Colonic mucosa (tissue), 4 donors: Measurements from ENCODE around the gene SFSWAP. TPM values are rescaled to one million over a fixed set of nuclear protein-coding genes. Genes with fewer than 3 reads are reported as not detected.

ENCODE experiments used
- DNase-seq: peaks from one replicate; pipeline ENCODE4 v3.0.0-alpha.2; 2020
- H3K27ac ChIP-seq: fragments of 200-600 bp; one replicate; pipeline ENCODE4 v1.8.0; 2021
- H3K27me3 ChIP-seq: fragments of 200-600 bp; one replicate; pipeline ENCODE4 v1.8.0; 2021
- H3K36me3 ChIP-seq: fragments of 200-600 bp; one replicate; pipeline ENCODE4 v1.8.0; 2021
- H3K4me1 ChIP-seq: fragments of 200-600 bp; one replicate; pipeline ENCODE4 v1.8.0; 2021; ENCODE audit warnings: mild to moderate bottlenecking
- H3K4me3 ChIP-seq: fragments of 200-600 bp; one replicate; pipeline ENCODE4 v1.8.0; 2021
- H3K9ac ChIP-seq, 2 donors: one replicate each; pipeline ENCODE4 v1.7.0; 2013; ENCODE audit warnings: control low read depth in 2 of 2, low read depth in 2 of 2, low read length in 2 of 2
- H3K9me3 ChIP-seq: fragments of 200-600 bp; one replicate; pipeline ENCODE4 v1.8.0; 2021
- intact Hi-C: fragments of 100-400 bp; cut with DNase I; formaldehyde crosslinking; loops from one replicate; pipeline ENCODE4 v1.14.1; 2022
- total RNA-seq, 2 donors: library from RNA; stranded (reverse); fragmentation: NEBNext Ultra II Directional in 1 of 2; extraction: Animal tissue kit (Norgen Biotek cat#: 25700) in 1 of 2; gene quantifications; one replicate each; pipeline ENCODE4 v1.2.1, GENCODE V29; 2021
- TF ChIP-seq, protein P1 (sequence below): fragments of 200-600 bp; IDR thresholded peaks from one replicate; pipeline ENCODE4 v1.8.0; 2022; ENCODE audit warnings: antibody characterized with exemption, mild to moderate bottlenecking
- donor health status: healthy.
- donor health status: DM: no; HTN: no; CAD: no.
- donor health status: DM: no; HTN: no; CAD: no.

Gene SFSWAP
- total RNA-seq, 2 donors from 2014 or later = 28.2 to 35.6 TPM

DNA sequence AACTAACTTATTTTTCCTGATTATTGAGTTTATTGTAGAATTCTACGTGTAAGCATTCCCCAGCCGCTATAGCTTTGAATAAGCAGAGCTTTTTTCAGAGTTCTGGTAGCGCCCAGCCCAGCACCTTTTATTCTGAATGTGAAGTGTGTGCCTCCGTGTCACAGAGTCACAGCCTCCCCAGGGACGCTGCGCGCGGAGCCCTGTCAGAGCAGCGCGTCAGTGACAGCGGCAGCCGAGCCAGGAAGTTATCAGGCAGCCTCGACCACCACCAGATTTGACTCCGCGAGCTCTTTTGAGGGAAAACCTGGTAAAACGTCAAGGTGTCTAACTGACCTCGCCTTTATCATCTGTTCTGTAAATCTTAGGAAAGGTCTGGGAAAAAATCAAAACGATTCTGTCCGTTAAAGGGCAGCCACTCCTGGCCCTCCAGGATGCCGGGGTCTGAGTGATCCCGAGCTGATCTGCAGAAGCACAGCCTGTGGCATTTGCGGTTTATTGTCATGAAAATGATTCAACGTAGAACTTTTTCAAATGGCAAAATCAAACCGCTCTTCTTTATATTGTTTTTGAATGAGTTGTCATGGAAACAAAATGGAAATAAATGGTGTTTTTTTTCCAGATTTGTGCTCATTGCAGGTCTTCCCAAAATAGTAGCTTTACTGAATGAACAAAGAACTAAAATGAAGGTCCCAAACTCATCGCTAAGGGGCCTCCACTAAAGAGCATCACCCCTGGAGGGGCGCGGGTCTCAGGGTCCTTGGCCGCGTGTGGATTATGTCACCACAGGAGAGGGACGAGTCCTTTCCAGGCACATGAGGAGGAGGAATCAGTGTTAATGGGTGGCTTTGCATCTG is 74.2 kb downstream of the SFSWAP start:
- TF ChIP-seq, protein P1, sequence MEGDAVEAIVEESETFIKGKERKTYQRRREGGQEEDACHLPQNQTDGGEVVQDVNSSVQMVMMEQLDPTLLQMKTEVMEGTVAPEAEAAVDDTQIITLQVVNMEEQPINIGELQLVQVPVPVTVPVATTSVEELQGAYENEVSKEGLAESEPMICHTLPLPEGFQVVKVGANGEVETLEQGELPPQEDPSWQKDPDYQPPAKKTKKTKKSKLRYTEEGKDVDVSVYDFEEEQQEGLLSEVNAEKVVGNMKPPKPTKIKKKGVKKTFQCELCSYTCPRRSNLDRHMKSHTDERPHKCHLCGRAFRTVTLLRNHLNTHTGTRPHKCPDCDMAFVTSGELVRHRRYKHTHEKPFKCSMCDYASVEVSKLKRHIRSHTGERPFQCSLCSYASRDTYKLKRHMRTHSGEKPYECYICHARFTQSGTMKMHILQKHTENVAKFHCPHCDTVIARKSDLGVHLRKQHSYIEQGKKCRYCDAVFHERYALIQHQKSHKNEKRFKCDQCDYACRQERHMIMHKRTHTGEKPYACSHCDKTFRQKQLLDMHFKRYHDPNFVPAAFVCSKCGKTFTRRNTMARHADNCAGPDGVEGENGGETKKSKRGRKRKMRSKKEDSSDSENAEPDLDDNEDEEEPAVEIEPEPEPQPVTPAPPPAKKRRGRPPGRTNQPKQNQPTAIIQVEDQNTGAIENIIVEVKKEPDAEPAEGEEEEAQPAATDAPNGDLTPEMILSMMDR = no peak
- DNase-seq = no peak
- intact Hi-C loops = no loop called here
- Histone ChIP-seq H3K9me3 (no peaks in the 10 kb centered on the region), H3K27ac (no peak overlapping the region), H3K4me1 (no peaks in the 10 kb centered on the region), H3K9ac (no peak overlapping the region), H3K36me3 (peaks cover 21% of the 10 kb centered on the region), H3K27me3 (no peaks in the 10 kb centered on the region), H3K4me3 (no peak overlapping the region)

- Histone ChIP-seq H3K9me3 (no peaks in the 10 kb centered on the region), H3K36me3 (peaks cover 21% of the 10 kb centered on the region), H3K4me1 (no peaks in the 10 kb centered on the region), H3K4me3 (no peak overlapping the region), H3K9ac (no peak overlapping the region), H3K27me3 (no peaks in the 10 kb centered on the region), H3K27ac (no peak overlapping the region)
- intact Hi-C loops = no loop called here
- TF ChIP-seq, protein P1 = no peak
- DNase-seq = no peak
Observed at GRCh38 chr12:131785763-131786330, 75.0 kb downstream of the SFSWAP start.

- Histone ChIP-seq H3K4me3 (no peak overlapping the region), H3K36me3 (peaks cover 21% of the 10 kb centered on the region), H3K9me3 (no peaks in the 10 kb centered on the region), H3K27me3 (no peaks in the 10 kb centered on the region), H3K9ac (no peak overlapping the region), H3K27ac (no peak overlapping the region), H3K4me1 (no peaks in the 10 kb centered on the region)
- intact Hi-C loops = no loop called here
- TF ChIP-seq, protein P1 = no peak
- no peak for DNase-seq
Observed at GRCh38 chr12:131786331-131786730, 75.4 kb downstream of the SFSWAP start.

DNA sequence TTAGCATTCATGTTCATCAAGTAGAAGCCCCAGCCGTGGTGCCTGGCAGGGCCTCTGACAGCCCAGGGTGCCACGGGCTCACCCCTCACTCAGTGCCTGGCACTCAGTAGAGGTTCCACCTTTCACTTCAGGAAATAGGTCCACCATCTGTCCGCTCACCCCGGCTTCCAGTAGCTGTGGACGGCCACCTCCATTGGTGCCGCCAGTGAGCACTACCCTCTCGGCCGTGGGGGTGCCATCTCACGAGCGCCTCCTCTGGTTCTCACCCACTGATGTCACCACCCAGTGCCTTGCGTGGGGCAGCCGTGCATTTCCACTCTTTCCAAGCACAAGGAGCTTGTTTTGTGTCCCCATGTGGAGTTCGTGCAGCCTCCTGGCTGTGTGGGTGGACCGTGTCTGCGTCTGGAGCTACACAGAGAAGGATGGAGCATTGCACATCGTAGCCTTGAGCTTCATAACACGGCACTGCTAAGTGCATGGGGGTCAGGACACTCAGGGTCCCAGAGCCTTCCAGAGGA is 76.3 kb downstream of the SFSWAP start:
- TF ChIP-seq, protein P1 = no peak
- DNase-seq = no peak
- intact Hi-C loops = no loop called here
- Histone ChIP-seq H3K9me3 (no peaks in the 10 kb centered on the region), H3K4me1 (no peaks in the 10 kb centered on the region), H3K4me3 (no peak overlapping the region), H3K27me3 (no peaks in the 10 kb centered on the region), H3K9ac (no peak overlapping the region), H3K36me3 (peaks cover 21% of the 10 kb centered on the region), H3K27ac (no peak overlapping the region)

DNA sequence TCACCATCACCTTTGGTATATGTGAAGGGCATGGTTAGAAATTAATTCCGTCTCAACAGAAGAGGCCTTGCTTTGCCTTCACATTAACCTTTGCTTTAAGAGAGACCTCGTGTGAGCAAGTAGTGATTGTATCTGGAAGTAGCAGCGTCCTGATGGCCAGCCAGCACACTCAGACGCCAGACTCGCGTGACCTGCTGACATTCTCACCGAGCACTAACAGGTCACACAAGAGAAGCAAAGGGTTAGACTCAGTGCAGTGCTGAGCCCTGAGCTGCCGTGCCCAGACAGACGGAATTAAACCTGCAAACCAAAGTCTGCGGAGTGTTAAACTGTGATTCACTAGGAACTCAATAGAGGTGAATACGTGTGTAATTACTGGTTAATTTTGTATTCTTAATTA is 77.2 kb downstream of the SFSWAP start:
- H3K9me3 ChIP-seq = no peaks in the 10 kb centered on the region
- H3K4me1 ChIP-seq = no peaks in the 10 kb centered on the region
- H3K9ac ChIP-seq = no peak overlapping the region
- H3K27me3 ChIP-seq = no peaks in the 10 kb centered on the region
- TF ChIP-seq, protein P1 = no peak
- peaks cover 21% of the 10 kb centered on the region for H3K36me3 ChIP-seq
- no peak overlapping the region for H3K4me3 ChIP-seq
- intact Hi-C loops = no loop called here
- H3K27ac ChIP-seq = no peak overlapping the region
- DNase-seq = no peak
